Dendritic cell treated with granulocyte-macrophage colony-stimulating factor and Interleukin-4, amounts not matched to agents 40 ng/mL and 50 ng/mL, for 4 days (primary cell): Measurements from ENCODE around the gene PHACTR3.

Experiments
- H3K27ac Mint-ChIP-seq: one replicate; pipeline ENCODE4 v1.8.0; 2022; ENCODE audit warnings: mild to moderate bottlenecking, mixed read lengths
- H3K27me3 Mint-ChIP-seq: one replicate; pipeline ENCODE4 v1.8.0; 2022; ENCODE audit warnings: mild to moderate bottlenecking, mixed read lengths
- H3K36me3 Mint-ChIP-seq: one replicate; pipeline ENCODE4 v1.8.0; 2022; ENCODE audit warnings: low read depth, mixed read lengths
- H3K4me1 Mint-ChIP-seq: one replicate; pipeline ENCODE4 v1.8.0; 2022; ENCODE audit warnings: low read depth, mixed read lengths
- H3K4me3 Mint-ChIP-seq: one replicate; pipeline ENCODE4 v1.8.0; 2022; ENCODE audit warnings: mild to moderate bottlenecking, moderate library complexity, mixed read lengths
- H3K9me3 Mint-ChIP-seq: one replicate; pipeline ENCODE4 v1.8.0; 2022; ENCODE audit warnings: mixed read lengths
- intact Hi-C: fragments of 100-400 bp; cut with micrococcal nuclease; formaldehyde crosslinking; loops from one replicate; pipeline ENCODE4 v1.15.0; 2022

PHACTR3 gene

DNA sequence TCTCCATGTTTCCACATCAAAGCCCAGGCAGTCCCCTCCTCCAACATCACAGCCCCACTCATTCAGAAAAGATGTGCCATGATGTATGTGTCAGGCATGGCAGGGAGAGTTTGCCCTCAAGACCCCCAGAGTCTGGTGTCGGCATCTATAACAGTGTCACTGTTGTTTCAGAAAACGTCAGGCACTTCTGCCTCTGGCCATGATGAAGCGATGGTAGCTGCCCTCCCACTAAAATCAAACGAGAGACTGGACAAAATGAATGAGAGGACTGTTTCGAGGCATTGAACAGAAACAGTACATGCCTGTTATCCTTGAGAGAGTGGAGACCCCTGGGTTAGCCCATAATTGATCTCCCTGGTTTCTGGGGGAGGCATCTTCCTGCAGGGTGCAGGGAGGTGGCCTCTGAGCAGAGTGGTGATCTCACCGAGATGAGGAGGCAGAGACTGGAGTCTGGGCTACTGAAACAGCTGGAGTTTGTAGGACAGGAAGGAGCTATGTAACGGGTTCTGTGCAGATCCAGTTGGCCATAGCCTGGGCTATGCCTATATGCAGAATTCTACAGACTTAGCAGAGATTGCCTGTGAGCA lies 184.6 kb downstream of the PHACTR3 start:
- Mint-ChIP-seq H3K27me3 (peaks cover 7% of the 10 kb centered on the region), H3K36me3 (no peaks in the 10 kb centered on the region), H3K9me3 (peaks cover 5% of the 10 kb centered on the region), H3K27ac (no peak overlapping the region), H3K4me3 (no peak overlapping the region), H3K4me1 (peaks cover 36% of the 10 kb centered on the region)
- intact Hi-C loops: no loop called here

DNA sequence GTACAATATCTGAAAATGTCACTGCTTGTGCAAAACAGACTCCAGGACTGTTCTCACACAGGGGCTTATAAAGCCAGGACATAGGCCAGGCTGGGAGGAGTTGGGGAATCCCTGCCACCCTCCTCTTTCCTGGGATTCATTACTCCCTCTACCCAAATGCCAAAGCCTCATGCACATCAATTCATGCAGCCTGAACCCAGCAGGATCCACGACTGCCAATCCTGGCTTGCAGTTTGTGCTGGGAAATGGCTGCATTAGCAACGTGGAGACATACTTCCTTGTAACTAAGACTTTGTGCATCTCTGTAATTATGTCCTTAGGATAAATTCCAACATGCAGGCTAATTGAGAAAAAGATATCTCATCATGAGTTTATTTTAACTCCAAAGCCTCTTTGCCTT lies 185.3 kb downstream of the PHACTR3 start:
- Mint-ChIP-seq H3K9me3 (peaks cover 5% of the 10 kb centered on the region), H3K27me3 (peaks cover 7% of the 10 kb centered on the region), H3K4me1 (peaks cover 36% of the 10 kb centered on the region), H3K36me3 (no peaks in the 10 kb centered on the region), H3K4me3 (no peak overlapping the region), H3K27ac (no peak overlapping the region)
- intact Hi-C loops: no loop called here

DNA sequence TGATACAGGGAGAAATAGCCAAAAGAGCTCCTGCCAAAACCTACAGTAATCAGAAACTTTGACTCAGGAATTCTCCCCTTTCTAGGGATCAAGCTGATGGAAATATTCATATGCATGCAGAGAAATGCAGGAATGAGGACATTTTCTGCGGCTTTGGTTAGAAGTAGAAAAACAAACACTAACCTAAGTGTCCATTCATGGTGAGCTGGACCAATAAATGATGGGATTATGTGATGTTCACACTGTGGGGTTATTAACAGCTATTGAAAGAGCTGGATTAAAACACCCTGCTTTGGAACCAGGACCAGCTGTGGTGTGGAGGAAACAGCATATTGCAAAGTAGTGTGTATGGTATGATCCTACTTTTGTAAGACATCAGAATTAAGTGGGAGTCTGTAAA lies 186.0 kb downstream of the PHACTR3 start:
- H3K9me3 Mint-ChIP-seq: peaks cover 5% of the 10 kb centered on the region
- no peaks in the 10 kb centered on the region for H3K36me3 Mint-ChIP-seq
- no peak overlapping the region for H3K27ac Mint-ChIP-seq
- peaks cover 7% of the 10 kb centered on the region for H3K27me3 Mint-ChIP-seq
- no peak overlapping the region for H3K4me3 Mint-ChIP-seq
- H3K4me1 Mint-ChIP-seq: peaks cover 32% of the 10 kb centered on the region
- intact Hi-C loops: no loop called here

DNA sequence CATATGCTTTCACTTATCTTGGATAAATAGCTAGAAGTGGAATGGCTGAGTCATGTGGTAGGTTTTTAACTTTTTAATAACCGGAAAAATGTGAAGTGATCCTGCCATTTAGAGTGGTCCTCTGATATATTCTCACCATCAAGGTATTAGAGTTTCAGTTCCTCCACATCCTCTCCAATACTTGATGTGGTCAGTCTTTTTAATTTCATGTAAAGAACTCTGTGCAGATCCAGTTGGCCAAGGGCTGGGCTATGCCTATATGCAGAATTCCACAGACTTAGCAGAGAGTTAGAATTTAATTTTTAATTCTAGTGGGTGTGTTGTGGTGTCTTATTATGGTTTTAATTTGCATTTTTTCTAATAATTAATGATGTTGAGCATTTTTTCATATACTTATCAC lies 188.0 kb downstream of the PHACTR3 start:
- Mint-ChIP-seq H3K27ac (no peak overlapping the region), H3K9me3 (peaks cover 24% of the 10 kb centered on the region), H3K4me1 (peaks cover 13% of the 10 kb centered on the region), H3K4me3 (no peak overlapping the region), H3K27me3 (peaks cover 13% of the 10 kb centered on the region), H3K36me3 (no peaks in the 10 kb centered on the region)
- intact Hi-C loops: no loop called here

DNA sequence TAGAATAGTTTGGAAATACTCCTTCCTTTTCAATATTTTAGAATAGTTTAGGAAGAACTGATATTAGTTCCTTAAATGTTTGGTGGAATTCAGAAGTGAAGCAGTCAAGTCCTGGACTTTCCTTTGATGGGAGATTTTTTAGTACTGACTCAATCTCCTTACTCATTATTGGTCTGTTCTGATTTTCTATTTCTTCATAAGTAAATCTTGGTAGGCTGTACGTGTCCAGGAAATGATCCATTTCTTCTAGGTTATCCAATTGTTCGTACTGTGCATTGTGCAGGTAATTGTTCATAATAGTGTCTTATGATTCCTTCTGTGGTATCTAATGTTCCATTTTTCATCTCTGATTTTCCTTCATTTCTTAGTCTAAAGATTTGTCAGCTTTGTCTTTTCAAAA lies 190.2 kb downstream of the PHACTR3 start:
- H3K4me1 Mint-ChIP-seq: no peaks in the 10 kb centered on the region
- peaks cover 13% of the 10 kb centered on the region for H3K27me3 Mint-ChIP-seq
- no peak overlapping the region for H3K4me3 Mint-ChIP-seq
- H3K27ac Mint-ChIP-seq: no peak overlapping the region
- peaks cover 30% of the 10 kb centered on the region for H3K9me3 Mint-ChIP-seq
- no peaks in the 10 kb centered on the region for H3K36me3 Mint-ChIP-seq
- intact Hi-C loops: no loop called here

DNA sequence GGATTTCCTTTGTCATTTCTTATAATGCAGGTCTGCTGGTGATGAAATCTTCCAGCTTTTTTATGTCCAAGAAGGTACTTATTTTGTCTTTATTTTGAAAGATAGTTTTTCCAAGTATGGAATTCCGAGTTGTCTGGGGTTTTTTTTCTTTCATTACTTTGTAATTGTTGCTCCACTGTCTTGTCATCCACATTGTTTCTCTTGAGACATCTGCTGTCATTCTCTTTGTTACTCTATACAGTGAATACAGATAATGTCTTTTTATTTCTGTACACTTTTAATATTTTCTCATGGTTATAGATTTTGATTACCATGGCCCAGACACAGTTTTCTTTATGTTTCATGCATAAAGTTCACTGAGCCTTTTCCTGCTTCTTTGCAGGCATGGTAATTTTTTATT lies 196.0 kb downstream of the PHACTR3 start:
- Mint-ChIP-seq H3K27ac (no peak overlapping the region), H3K9me3 (peaks cover 44% of the 10 kb centered on the region), H3K4me1 (no peaks in the 10 kb centered on the region), H3K4me3 (no peak overlapping the region), H3K36me3 (no peaks in the 10 kb centered on the region), H3K27me3 (peaks cover 13% of the 10 kb centered on the region)
- intact Hi-C loops: no loop called here

DNA sequence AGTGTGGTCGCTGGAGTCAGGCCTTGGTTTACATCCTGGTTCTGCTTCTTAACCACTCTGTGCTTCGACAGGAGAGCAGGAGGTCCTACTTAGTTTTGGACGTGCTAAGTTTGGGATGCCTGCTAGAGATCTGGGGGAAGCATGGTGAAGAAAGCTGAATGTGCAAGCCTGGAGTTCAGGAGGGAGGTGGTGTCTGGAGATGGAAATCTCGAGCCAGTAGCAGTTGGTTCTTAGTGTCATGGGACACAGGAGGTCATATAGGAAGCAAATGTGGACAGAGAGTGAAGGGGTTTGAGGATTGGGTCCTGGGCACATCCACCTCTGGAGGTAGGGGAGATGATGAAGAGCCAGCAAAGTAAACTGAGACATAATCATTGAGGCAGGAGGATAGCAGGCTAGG lies 197.7 kb downstream of the PHACTR3 start:
- H3K27me3 Mint-ChIP-seq: peaks cover 8% of the 10 kb centered on the region
- H3K36me3 Mint-ChIP-seq: no peaks in the 10 kb centered on the region
- no peak overlapping the region for H3K27ac Mint-ChIP-seq
- no peaks in the 10 kb centered on the region for H3K4me1 Mint-ChIP-seq
- intact Hi-C loops: no loop called here
- peaks cover 28% of the 10 kb centered on the region for H3K9me3 Mint-ChIP-seq
- no peak overlapping the region for H3K4me3 Mint-ChIP-seq

DNA sequence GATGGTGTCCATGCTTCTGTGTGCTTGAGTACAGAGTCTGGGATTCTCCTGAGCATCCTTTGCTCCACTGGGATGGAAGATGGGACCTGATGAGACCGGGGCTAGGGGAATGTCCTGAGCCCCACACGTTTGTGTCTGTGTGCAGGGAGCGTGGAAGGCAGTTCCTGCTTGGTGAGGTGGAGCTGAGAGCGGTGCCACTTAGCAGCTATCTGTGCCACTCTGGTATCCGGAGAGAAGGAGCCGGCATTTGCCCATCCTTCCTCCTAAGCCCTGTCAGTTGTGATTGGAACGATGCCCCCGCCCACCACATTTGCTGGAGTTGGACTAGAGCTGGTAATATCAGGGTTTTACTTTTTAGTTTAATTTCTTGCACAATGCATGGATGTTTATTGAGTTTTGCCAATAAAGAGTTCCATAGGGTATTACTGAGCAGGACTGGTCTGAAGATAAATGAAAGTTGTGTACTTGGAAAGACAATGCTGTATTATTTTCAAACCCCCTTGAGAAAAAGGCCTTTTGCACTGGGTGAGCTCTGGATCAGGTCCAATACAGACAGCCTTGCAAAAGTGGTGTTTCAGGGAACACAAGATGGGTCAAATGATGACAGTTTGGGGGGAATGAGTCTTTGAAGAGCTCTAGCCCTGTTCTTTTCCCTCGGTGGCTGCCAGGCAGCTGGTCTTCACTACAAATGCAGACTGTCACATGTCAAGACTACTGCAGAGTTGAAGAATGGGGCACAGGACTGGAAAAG lies 198.3 kb downstream of the PHACTR3 start:
- H3K4me3 Mint-ChIP-seq: no peak overlapping the region
- H3K27me3 Mint-ChIP-seq: peaks cover 7% of the 10 kb centered on the region
- intact Hi-C loops: no loop called here
- no peak overlapping the region for H3K27ac Mint-ChIP-seq
- no peaks in the 10 kb centered on the region for H3K36me3 Mint-ChIP-seq
- peaks cover 23% of the 10 kb centered on the region for H3K9me3 Mint-ChIP-seq
- H3K4me1 Mint-ChIP-seq: no peaks in the 10 kb centered on the region

DNA sequence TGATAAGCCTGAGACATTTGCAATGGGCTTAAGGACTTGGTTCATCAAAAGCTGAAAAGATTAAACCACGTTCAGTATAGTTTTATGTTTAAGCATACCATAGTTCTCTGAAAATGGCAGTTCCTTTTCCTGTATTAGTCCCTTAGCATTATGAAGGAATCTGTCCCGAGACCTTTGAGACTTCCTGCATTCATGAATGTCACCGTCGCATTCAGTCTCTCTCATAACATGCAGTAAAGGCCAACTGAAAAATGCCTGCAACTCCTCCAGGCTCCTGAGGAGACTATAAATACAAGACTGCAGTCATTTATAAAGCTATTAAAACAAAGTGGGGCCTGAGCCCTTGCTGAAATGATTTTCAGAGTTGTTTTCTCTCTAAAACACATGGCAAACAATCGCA lies 200.0 kb downstream of the PHACTR3 start:
- H3K4me3 Mint-ChIP-seq: no peak overlapping the region
- H3K36me3 Mint-ChIP-seq: no peaks in the 10 kb centered on the region
- H3K27ac Mint-ChIP-seq: no peak overlapping the region
- peaks cover 7% of the 10 kb centered on the region for H3K27me3 Mint-ChIP-seq
- intact Hi-C loops: no loop called here
- H3K4me1 Mint-ChIP-seq: no peaks in the 10 kb centered on the region
- peaks cover 22% of the 10 kb centered on the region for H3K9me3 Mint-ChIP-seq

DNA sequence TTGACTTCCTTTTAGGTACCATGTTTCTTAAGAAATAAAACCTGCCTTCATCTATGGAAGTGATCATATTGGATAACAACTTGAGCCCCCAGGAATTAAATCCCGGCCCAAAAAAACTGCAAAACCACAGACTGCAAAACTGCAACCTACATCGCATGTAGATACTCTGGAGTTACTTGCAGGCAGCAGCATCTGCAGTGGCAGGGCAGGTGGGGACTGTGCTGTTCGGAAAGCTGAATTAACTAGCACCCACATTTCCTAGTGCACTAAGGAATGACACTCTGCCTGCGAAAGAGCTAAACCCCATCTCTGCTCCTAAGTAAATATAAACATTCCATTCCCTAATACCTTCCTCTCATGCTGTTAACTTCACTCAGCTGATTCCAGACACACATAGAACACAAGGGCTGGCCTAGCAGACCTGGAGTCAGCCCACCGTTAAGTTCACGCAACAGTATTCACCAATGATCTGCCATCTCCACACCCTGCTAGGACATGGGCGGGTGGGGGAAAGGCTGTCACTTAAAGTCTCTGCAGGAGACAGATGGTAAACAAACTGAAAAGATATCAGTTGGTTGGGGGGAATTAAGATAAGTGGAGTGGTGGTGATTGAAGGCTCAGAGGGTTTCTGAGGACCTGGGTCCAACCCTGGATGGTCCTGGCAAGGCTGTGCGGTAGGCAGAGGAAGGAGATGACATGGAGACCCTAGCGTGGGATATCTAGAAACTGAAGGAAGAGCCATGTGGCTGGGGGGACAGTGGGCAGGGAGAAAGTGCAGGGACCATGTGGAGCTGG lies 200.7 kb downstream of the PHACTR3 start:
- Mint-ChIP-seq H3K36me3 (no peaks in the 10 kb centered on the region), H3K4me3 (no peak overlapping the region), H3K4me1 (no peaks in the 10 kb centered on the region), H3K27me3 (peaks cover 4% of the 10 kb centered on the region), H3K27ac (no peak overlapping the region), H3K9me3 (peaks cover 14% of the 10 kb centered on the region)
- intact Hi-C loops: no loop called here

DNA sequence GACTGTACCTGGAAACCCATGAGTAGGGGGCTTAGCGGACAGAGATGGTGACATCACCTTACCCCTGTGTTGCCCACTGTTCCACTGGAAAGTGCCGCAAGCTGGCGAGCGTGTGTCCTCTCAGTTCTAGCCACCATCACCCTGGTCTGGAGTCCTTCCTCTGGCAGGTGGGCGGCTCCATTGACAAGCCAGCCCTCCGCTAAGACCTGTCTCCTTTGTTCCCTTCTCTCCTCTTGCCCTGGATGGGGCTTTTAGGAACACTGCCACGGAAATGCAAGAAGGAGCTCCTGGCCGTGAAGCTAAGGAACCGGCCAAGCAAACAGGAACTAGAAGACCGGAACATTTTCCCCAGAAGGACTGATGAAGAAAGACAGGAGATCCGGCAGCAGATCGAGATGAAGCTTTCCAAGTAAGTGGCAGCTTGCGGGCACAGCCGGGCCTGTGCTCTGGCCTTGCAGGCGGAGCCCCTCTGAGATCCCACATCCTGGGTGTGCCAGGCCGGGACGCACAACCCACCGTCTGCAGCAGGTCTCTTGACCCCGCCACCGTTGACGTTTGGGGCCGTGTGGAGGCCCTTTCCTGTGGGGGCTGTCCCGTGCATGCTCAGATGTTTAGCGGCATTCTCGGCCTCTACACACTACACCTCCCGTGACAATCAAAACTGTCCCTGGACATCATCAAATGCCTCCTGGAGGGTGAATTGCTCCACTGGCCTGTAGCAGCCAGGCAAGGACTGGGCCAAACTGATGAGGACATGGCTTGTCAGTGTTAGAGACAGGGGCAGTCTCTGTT lies 201.6 kb downstream of the PHACTR3 start:
- intact Hi-C loops: no loop called here
- no peaks in the 10 kb centered on the region for H3K36me3 Mint-ChIP-seq
- no peaks in the 10 kb centered on the region for H3K4me1 Mint-ChIP-seq
- peaks cover 5% of the 10 kb centered on the region for H3K9me3 Mint-ChIP-seq
- H3K4me3 Mint-ChIP-seq: no peak overlapping the region
- H3K27ac Mint-ChIP-seq: no peak overlapping the region
- peaks cover 4% of the 10 kb centered on the region for H3K27me3 Mint-ChIP-seq

DNA sequence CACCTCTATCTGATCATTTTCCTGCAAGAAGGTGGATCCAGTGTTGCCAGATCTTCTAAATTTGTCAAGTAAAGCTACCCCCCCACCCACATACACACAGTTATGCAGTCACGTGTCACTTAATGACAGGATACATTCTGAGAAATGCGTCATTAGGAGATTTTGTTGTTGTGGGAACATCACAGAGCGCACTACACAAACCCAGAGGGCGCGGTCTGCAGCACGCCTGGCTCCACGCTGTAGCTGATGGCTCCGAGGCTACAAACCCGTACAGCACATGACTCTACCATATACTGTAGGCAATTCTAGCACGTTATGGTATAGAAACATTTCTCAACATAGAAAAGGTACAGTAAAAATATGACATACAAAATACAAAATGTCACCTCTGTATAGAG lies 202.2 kb downstream of the PHACTR3 start:
- H3K27ac Mint-ChIP-seq: no peak overlapping the region
- intact Hi-C loops: no loop called here
- H3K9me3 Mint-ChIP-seq: no peaks in the 10 kb centered on the region
- no peak overlapping the region for H3K4me3 Mint-ChIP-seq
- H3K4me1 Mint-ChIP-seq: no peaks in the 10 kb centered on the region
- H3K36me3 Mint-ChIP-seq: no peaks in the 10 kb centered on the region
- peaks cover 4% of the 10 kb centered on the region for H3K27me3 Mint-ChIP-seq

DNA sequence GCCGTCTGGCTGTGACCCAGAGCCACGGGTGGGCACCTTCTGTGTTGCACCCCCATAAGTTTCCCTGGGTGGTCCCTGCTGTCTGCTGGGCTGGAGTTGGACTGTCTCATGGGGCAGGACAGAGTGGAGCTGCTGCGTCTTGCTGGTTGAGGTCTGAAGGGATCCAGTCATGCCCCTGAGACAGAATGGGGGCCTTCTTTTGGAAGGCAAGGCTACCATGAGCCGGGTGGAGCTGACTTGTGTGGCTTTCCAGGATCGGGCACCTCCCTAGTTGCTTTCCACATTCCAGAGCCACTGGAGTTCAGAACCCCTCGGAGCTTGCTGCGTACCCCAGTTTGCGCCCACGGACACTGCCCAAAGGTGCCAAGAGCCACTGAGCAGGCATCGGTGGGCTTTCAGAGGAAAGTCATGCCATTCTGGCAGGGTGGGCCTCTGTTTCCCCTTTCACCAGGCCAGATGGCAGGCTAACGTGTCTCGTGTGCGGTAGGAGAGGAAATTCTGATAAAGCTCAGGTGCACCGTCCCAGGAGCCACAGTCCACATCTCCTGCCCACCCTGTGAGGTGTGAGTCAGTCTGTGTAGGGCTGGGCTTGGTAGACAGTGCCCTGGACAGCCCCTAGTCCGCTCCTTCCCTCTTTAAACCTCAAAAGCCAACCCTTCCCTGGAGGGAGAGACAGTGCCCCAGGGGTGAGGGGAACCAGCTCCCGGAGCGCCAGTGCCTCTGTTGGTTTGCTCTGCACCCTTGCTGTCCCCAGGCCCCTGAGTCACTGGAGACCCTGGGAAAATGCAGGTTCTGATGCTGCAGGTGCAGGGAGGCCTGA lies 203.8 kb downstream of the PHACTR3 start:
- Mint-ChIP-seq H3K4me1 (no peaks in the 10 kb centered on the region), H3K36me3 (no peaks in the 10 kb centered on the region), H3K4me3 (no peak overlapping the region), H3K27ac (no peak overlapping the region), H3K27me3 (peaks cover 2% of the 10 kb centered on the region), H3K9me3 (no peaks in the 10 kb centered on the region)
- intact Hi-C loops: no loop called here
